NCI-H345 (cell line): Measurements from ENCODE around the gene ENAH.
"Not testable (repeated sequence)": the region's sequence is repeated elsewhere in the genome, so short reads cannot be mapped to it uniquely, and the experiment has no call there.

Source experiments
- DNase-seq: peaks from one replicate; lab custom pipeline; 2025; lab: John Stamatoyannopoulos, UW

The ENAH gene

DNA sequence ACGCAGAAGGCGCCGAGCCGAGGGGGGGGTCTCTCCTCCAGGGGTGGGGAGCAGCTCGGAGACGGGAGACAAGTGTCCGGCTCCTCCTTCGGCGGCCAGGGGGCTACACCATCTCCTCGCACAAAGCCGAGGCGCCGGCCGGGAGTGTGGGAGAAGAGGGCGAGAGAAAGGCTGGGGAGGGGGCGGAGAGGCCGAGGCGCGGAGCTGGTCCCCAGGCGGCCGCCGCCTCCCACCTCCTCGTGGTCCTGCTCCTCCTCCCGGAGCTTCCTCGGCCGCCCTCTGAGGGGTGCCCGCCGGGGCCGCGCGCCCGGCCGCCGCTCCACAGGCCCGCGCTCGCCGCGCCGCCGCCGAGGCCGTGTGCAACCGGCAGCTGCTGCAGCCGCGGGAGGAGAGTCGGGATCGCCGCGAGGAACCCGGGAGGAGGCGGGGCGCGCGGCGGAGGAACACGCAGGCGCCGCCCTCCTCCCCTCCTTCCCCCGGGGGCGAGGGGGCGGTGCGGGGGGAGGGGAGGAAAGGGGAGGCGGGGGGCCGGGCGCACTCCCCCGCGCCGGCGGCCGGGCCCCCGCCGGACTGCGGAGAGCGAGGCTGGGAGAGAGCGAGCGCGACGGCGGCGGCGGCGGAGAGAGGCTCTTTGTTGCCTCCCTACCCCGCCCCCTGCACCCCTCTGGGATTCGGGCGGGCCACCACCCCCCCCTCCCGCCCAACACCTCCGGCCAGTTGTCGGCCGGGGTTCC, at the start of gene ENAH:
TSS of gene ENAH (minus strand) at position 395 of the 734 bp plus-strand sequence. CDS start 433 bp downstream, outside the sequence.
- peak; percentile 88 for DNase-seq

DNA sequence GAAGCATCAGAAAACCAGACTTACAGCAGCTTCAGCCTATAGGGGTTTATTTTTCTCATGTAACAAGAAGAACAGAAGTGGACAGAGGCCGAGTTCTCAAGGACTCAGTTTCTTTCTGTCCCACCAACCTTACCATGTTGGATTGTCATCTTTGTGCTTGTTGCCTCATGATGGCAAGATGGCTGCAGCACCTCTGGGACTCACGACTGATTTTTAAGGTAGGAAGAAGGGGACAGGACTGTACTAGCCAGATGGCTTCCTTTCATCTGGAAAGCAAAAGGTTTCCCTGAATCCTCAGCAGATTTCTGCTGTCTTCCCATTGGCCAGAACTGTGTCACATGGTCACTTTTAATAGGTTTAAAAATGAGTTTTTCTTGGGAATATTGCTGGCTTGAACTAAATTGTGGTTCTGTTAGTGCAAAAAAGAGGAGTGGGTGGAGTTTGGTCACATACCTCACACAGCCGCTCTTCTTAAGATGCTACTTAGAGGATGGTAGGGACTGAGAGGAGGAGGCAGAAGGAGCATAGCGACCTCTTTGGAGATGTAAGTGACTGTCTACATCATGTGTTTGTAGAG, 48.1 kb upstream of the ENAH start:
- no peak for DNase-seq

GRCh38 chr1:225700164-225700821, 47.4 kb upstream of the ENAH start:
- DNase-seq: no peak

- no peak for DNase-seq
These were observed 46.4 kb upstream of the ENAH start for GRCh38 chr1:225699336-225699735.

- not testable (repeated sequence) for DNase-seq
These were observed 45.3 kb upstream of the ENAH start for GRCh38 chr1:225698194-225698593.

GRCh38 chr1:225697428-225697827, 44.5 kb upstream of the ENAH start:
- DNase-seq: no peak

DNA sequence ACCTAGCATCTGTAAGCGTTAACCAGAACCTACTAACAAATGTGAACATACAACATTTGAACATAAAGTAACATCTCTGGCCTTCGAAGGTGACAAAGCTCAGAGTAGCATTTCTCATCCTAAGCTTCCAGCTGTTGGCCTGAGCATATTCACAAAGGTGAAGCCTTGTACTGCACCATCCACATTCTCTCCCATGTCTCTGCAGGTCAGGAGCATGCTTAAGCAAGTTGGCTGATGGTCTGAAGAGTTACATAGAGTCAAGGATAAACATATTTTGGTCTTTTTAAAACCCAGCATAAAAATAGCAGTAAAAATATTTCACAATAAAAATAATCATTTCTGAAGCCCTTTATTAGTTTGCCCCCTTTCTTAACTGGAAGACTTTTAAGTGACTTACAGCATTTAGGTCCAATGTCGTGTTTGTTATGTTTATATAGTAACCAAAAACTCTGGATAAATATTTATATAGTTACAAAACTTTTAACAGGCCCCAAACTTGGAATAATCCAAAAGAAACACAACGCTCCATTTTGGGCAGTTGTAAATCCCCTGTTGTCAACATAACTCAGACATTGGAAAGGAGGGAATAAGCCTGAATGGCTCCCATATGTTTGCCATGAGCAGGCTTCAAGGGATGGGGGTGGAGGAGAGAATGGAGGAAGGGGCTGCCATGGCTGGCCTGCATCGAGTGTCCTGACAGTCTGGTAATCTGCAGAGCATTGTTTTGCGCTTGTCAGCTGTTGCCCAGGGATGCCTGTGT, 42.8 kb upstream of the ENAH start:
- no peak for DNase-seq

DNA sequence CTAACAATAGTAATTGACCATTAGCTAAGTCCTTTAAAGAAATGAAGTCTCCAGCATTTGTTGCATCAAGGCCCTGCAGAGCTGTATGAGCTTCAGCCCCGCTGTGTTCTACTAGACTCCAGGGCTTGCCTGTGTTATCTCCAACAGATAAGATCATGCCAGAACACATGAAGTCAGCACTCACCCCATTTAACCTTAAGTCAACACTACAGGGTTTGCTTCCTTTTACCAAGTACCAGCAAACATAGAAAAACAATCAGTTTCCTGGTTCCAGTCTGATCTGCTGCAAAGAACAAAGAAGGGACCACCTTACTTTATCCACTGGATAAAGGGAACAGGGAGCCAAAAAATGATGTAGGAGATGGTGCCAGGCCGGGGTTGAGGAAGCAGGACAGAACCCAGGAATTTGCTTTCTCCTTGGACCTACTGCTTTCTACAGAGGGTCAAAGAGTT, 41.3 kb upstream of the ENAH start:
- DNase-seq: no peak

GRCh38 chr1:225693697-225694096, 40.8 kb upstream of the ENAH start:
- not testable (repeated sequence) for DNase-seq

DNA sequence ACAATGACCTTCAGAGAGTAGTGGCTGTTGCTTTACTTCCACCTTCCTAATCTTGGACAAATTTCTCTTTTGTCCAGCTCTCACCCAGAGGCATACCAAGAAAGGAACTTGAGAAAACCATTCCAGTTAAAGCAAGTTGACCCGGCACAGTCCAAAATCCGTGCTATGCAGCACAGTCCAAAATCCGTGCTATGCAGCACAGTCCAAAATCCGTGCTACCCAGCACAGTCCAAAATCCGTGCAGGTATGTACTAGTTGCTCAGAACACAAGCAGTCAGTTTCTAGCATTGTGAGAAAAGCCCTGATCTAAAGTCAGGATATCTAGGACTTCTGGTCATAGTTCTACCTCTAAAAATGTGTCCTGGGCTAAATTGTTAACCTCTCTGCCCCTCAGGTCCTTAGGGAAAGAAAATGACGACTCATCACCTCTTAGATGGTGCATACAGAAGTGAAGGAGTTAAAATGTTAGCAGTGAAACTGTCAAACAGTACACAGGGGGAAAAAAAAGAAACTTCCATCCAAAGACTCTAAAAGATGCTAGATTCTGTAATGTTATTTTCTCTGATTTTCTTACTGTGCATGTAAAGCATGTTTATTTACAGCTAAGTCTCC, 40.3 kb upstream of the ENAH start:
- no peak for DNase-seq

- DNase-seq: no peak
These were observed 39.6 kb upstream of the ENAH start for GRCh38 chr1:225692517-225692879.

DNA sequence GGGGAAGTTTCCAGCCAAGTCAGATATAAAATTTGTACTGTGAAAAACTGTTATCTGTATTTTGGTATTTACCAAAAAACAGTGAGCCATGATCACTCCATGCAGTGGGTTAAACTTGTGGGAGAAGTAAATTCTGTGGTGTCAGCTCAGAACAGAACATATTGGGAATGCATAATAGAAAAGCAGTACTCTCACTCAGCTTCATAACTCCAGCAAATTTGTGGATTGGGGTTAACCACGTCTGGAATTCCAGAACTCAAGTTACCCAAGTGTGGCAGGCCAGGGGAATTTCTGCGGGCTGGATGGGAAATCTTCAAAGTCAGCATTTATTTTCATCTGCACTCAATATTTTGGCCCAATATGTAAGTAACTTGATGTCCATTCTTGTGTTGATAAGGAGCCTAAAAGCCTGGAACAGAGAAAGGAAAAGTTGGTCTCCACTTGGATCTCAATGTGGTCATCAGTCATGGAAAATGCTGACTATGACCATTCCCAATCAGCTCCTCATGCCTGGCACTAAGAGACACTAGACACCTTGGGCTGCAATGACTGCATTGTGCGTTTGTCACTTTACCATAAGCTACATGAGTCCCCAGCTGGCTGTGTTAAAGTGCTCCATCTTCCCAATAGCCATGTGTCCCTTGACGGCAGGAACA, 39.1 kb upstream of the ENAH start:
- DNase-seq: no peak

DNA sequence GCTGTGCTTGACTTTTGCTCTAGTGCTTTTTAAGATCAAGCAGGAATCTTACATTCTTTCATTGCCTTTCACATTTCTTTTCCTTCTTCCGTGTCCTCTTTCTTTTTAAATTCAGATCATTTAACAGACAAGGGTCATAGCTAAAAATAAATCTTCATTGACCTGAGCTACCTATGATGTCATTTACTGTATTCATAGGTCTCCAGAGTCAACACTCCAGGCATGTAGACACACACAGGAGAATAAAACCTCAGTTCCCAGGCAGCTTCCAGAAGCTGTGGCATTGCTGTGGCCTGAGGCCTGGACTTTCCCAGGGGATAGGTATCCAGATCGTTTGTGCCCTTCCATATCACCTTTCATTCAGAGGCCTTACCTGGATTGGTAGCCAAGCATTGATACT, 38.5 kb upstream of the ENAH start:
- DNase-seq: no peak

- DNase-seq: no peak
These were observed 37.0 kb upstream of the ENAH start for GRCh38 chr1:225689882-225690459.

DNA sequence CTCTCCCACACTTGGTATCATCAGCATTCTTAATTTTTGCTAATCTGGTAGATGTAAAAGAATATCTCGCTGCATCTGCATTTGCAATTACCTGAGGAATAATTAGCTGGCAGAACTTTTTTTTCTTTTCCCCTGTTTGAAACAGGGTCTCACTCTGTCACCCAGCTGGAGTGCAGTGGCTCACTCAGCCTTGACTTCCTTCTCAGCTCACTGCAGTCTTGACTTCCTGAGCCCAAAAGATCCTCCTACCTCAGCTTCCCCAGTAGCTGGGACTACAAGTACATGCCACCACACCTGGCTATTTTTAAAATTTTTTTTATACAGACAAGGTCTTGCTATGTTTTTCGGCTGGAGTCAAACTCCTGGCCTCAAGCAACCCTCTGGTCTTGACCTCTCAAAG, 35.4 kb upstream of the ENAH start:
- no peak for DNase-seq

DNA sequence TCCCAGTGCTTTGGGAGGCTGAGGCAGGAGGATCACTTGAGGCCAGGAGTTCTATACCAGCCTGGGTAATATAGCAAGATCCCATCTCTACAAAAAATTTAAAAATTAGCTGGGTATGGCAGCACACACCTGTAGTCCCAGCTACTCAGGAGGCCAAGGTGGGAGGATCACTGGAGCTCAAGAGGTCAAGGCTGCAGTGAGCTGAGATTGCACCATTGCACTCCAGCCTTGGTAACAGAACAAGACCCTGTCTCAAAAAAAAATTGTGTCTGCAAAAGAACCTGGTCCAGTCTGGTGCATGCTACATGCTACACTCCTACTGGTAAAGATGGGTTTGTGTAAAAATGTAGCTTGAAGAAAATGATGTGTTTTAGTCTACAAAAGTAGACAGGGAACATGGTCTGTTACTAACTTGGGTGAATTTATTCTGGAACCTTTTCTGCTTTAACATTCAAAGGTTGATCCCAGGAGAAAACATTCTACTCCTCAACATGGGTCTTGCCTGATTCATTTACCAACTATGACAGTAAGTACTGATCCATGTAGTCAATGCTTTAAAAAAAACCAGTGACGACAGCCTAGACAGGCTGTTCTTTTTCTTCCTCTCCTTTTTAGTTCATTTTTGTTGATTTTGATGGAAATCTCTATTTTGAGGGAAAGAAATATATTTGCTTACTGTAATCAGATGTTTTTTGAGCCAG, 32.7 kb upstream of the ENAH start:
- no peak for DNase-seq

GRCh38 chr1:225684741-225685140, 31.8 kb upstream of the ENAH start:
- no peak for DNase-seq

GRCh38 chr1:225681231-225681630, 28.3 kb upstream of the ENAH start:
- no peak for DNase-seq

GRCh38 chr1:225678545-225678944, 25.6 kb upstream of the ENAH start:
- no peak for DNase-seq

DNA sequence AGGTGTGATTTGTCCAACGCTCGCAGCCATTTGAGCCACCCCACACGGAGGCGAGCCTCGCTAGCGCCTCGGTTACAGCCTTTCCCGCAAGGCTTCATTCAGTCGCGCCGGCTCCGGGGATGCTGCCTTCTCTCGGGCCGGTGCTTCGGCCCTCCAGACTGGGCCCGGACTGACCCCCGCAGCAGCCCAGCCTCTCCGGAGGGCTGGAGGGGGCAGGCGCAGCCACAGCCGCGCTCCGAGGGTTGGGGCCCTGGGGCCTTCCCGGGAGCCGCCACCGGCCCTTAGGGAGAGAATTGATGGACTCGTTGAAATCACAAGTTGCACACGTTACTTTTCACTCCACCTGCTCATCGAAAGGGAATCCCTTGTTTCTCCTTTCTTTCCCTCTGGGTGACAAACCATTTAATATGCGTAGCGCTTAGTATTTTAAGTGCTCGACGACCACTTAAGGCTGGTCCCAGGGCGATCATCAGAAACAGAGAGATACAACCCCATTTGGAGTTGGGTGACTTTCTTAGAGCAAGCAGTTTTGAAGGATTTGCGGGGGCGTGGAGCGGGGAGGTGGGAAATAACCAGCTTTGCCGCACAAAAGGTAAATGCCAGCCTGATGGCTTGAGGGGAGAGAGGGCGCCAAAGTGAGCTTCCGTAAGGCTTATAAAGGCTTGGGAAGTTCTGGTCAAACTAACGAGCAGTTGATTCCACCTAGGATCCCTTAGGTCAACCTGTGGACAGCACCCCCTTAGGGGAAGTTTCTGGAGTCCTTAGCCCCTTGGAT, 24.6 kb upstream of the ENAH start:
- DNase-seq: no peak
